ENCODE results near the gene FAM25A.

FAM25A gene

GRCh38 chr10:87066178-87066577, 46.1 kb downstream of the FAM25A start:
- no peak for DNase-seq

- DNase-seq, result no peak
Measured at GRCh38 chr10:87066865-87067264, 46.8 kb downstream of the FAM25A start.

- no peak for DNase-seq
Measured at GRCh38 chr10:87068281-87068680, 48.2 kb downstream of the FAM25A start.

- no peak for DNase-seq
Measured at GRCh38 chr10:87072449-87072848, 52.4 kb downstream of the FAM25A start.

Measured in NCI-H1930 (cell line).